OCI-LY1 (cell line): ENCODE data around the gene ARAP1.

ENCODE experiments used
- EZH2 ChIP-seq: fragments of 200-600 bp; sonication (generic), shearing (Covaris generic); IDR thresholded peaks from 2 replicates; pipeline ENCODE4 v1.8.0; 2017; ENCODE audit warnings: borderline replicate concordance, mixed run types, mild to moderate bottlenecking, antibody characterized with exemption, low read length, moderate library complexity, mixed read lengths
- TF ChIP-seq, protein P1 (sequence below): fragments of 200-600 bp; sonication (generic), shearing (Covaris generic); IDR thresholded peaks from 2 replicates; pipeline ENCODE4 v1.5.1; 2017; ENCODE audit warnings: mild to moderate bottlenecking, antibody characterized with exemption, low read length, moderate library complexity, mixed read lengths

DNA sequence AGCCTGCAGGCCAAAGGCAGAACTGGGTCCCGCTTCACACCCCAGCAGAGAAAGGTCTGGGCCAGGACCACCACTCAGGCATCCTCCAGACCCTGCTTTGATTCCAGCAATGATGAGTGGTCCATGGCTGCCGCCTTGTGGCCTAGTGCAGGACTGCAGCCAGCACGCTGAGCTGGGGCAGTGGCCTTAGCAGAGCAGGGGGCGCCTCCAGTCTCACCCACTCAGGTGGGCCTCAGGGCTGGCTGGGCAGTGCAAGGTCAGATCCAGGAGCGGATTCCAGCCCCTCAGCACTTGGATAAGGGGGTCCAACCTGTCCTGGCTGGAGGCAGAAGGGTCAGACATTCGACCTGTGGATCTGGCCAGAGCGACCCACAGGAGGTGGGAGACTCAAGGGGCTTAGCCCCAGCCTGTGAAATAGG, 68.4 kb downstream of the ARAP1 start:
- TF ChIP-seq, protein P1, sequence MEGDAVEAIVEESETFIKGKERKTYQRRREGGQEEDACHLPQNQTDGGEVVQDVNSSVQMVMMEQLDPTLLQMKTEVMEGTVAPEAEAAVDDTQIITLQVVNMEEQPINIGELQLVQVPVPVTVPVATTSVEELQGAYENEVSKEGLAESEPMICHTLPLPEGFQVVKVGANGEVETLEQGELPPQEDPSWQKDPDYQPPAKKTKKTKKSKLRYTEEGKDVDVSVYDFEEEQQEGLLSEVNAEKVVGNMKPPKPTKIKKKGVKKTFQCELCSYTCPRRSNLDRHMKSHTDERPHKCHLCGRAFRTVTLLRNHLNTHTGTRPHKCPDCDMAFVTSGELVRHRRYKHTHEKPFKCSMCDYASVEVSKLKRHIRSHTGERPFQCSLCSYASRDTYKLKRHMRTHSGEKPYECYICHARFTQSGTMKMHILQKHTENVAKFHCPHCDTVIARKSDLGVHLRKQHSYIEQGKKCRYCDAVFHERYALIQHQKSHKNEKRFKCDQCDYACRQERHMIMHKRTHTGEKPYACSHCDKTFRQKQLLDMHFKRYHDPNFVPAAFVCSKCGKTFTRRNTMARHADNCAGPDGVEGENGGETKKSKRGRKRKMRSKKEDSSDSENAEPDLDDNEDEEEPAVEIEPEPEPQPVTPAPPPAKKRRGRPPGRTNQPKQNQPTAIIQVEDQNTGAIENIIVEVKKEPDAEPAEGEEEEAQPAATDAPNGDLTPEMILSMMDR: peak; percentile 94
- TF ChIP-seq EZH2: no peak
